OCI-LY7 (cell line): ENCODE measurements around the gene B3GAT1.

Experiments
- CTCF ChIP-seq: fragments of 200-600 bp; sonication (generic); conservative IDR thresholded peaks from 2 replicates; pipeline ENCODE4 v1.5.1; 2014; ENCODE audit warnings: mild to moderate bottlenecking, antibody characterized with exemption, low read length, moderate library complexity, mixed read lengths
- EZH2phosphoT487 ChIP-seq: fragments of 200-600 bp; sonication (generic); IDR thresholded peaks from 2 replicates; pipeline ENCODE4 v1.6.1; 2018; ENCODE audit warnings: low read depth, borderline replicate concordance, mild to moderate bottlenecking, mixed run types, antibody characterized with exemption, low read length, moderate library complexity, mixed read lengths

- TF ChIP-seq CTCF = no peak
- TF ChIP-seq EZH2phosphoT487 = no peak
These were observed 71.6 kb downstream of the B3GAT1 start for GRCh38 chr11:134340354-134340964.
